ENCODE measurements around the gene SNUPN. TPM values are rescaled to one million over a fixed set of nuclear protein-coding genes. Genes with fewer than 3 reads are reported as not detected.

SNUPN gene
- total RNA-seq, 1 donor from 2014 or later: 27.0 TPM

GRCh38 chr15:75606711-75607699, 18.5 kb downstream of the SNUPN start:
- H3K27ac Mint-ChIP-seq (ENCODE audit: unreplicated experiment): no peak overlapping the region
- H3K27me3 Mint-ChIP-seq (ENCODE audit: unreplicated experiment): no peaks in the 10 kb centered on the region
- no peak for DNase-seq (ENCODE audit: extremely low spot score, unreplicated experiment)
- no peak for TF ChIP-seq CTCF (IDR thresholded peaks at IDR 0.05)
- H3K4me1 Mint-ChIP-seq (ENCODE audit: unreplicated experiment): peaks cover 3% of the 10 kb centered on the region
- H3K36me3 Mint-ChIP-seq (ENCODE audit: unreplicated experiment): peaks cover 45% of the 10 kb centered on the region
- H3K4me3 Mint-ChIP-seq (ENCODE audit: unreplicated experiment): no peak overlapping the region
- no peaks in the 10 kb centered on the region for H3K9me3 Mint-ChIP-seq (ENCODE audit: unreplicated experiment)

GRCh38 chr15:75606026-75606425, 19.5 kb downstream of the SNUPN start:
- Mint-ChIP-seq H3K36me3 (ENCODE audit: unreplicated experiment) (peaks cover 43% of the 10 kb centered on the region), H3K4me3 (ENCODE audit: unreplicated experiment) (no peak overlapping the region), H3K27me3 (ENCODE audit: unreplicated experiment) (no peaks in the 10 kb centered on the region), H3K9me3 (ENCODE audit: unreplicated experiment) (no peaks in the 10 kb centered on the region), H3K27ac (ENCODE audit: unreplicated experiment) (no peak overlapping the region), H3K4me1 (ENCODE audit: unreplicated experiment) (peaks cover 3% of the 10 kb centered on the region)
- no peak for TF ChIP-seq CTCF (IDR thresholded peaks at IDR 0.05)
- DNase-seq (ENCODE audit: extremely low spot score, unreplicated experiment): no peak

GRCh38 chr15:75599401-75599800, 26.1 kb downstream of the SNUPN start:
- no peak for DNase-seq (ENCODE audit: extremely low spot score, unreplicated experiment)
- Mint-ChIP-seq H3K36me3 (ENCODE audit: unreplicated experiment) (peaks cover 40% of the 10 kb centered on the region), H3K4me3 (ENCODE audit: unreplicated experiment) (no peak overlapping the region), H3K27ac (ENCODE audit: unreplicated experiment) (peak overlapping the region; percentile 91), H3K9me3 (ENCODE audit: unreplicated experiment) (no peaks in the 10 kb centered on the region), H3K27me3 (ENCODE audit: unreplicated experiment) (no peaks in the 10 kb centered on the region), H3K4me1 (ENCODE audit: unreplicated experiment) (peaks cover 22% of the 10 kb centered on the region)
- no peak for TF ChIP-seq CTCF (IDR thresholded peaks at IDR 0.05)

- Mint-ChIP-seq H3K4me3 (ENCODE audit: unreplicated experiment) (no peak overlapping the region), H3K4me1 (ENCODE audit: unreplicated experiment) (peaks cover 22% of the 10 kb centered on the region), H3K36me3 (ENCODE audit: unreplicated experiment) (peaks cover 38% of the 10 kb centered on the region), H3K9me3 (ENCODE audit: unreplicated experiment) (no peaks in the 10 kb centered on the region), H3K27ac (ENCODE audit: unreplicated experiment) (peak overlapping the region; percentile 91), H3K27me3 (ENCODE audit: unreplicated experiment) (no peaks in the 10 kb centered on the region)
- DNase-seq (ENCODE audit: extremely low spot score, unreplicated experiment): no peak
- TF ChIP-seq CTCF (IDR thresholded peaks at IDR 0.05): no peak
Observed at GRCh38 chr15:75598361-75598760, 27.2 kb downstream of the SNUPN start.

GRCh38 chr15:75597667-75598341, 27.7 kb downstream of the SNUPN start:
- Mint-ChIP-seq H3K27me3 (ENCODE audit: unreplicated experiment) (no peaks in the 10 kb centered on the region), H3K27ac (ENCODE audit: unreplicated experiment) (no peak overlapping the region), H3K4me1 (ENCODE audit: unreplicated experiment) (peaks cover 22% of the 10 kb centered on the region), H3K36me3 (ENCODE audit: unreplicated experiment) (peaks cover 38% of the 10 kb centered on the region), H3K4me3 (ENCODE audit: unreplicated experiment) (no peak overlapping the region), H3K9me3 (ENCODE audit: unreplicated experiment) (no peaks in the 10 kb centered on the region)
- peak; percentile 36 for TF ChIP-seq CTCF (IDR thresholded peaks at IDR 0.05)
- no peak for DNase-seq (ENCODE audit: extremely low spot score, unreplicated experiment)

Data from osteocyte (in vitro differentiated cells).